NCI-H1105 treated with DMSO at 0.1 percent for 48 hours (cell line): ENCODE measurements around the gene TIPARP.

Experiments
- DNase-seq: peaks from one replicate; lab custom pipeline; 2025; lab: John Stamatoyannopoulos, UW

TIPARP gene

GRCh38 chr3:156676768-156677479 is 2.5 kb downstream of the TIPARP start:
- no peak for DNase-seq

GRCh38 chr3:156677536-156677935 is 3.1 kb downstream of the TIPARP start:
- DNase-seq = no peak

- no peak for DNase-seq
Observed at GRCh38 chr3:156678197-156678596, 3.8 kb downstream of the TIPARP start.

GRCh38 chr3:156680243-156680914 is 6.0 kb downstream of the TIPARP start:
- peak; percentile 62 for DNase-seq

- DNase-seq = peak; percentile 98
Observed at GRCh38 chr3:156681002-156681401, 6.6 kb downstream of the TIPARP start.

GRCh38 chr3:156682501-156682900 is 8.1 kb downstream of the TIPARP start:
- DNase-seq = peak; percentile 42

- no peak for DNase-seq
Observed at GRCh38 chr3:156682963-156683362, 8.6 kb downstream of the TIPARP start.

- no peak for DNase-seq
Observed at GRCh38 chr3:156685198-156685597, 10.8 kb downstream of the TIPARP start.

GRCh38 chr3:156685752-156686151 is 11.4 kb downstream of the TIPARP start:
- peak; percentile 43 for DNase-seq

GRCh38 chr3:156687023-156687422 is 12.6 kb downstream of the TIPARP start:
- DNase-seq = no peak

- peak; percentile 76 for DNase-seq
Observed at GRCh38 chr3:156688632-156689452, 14.5 kb downstream of the TIPARP start.

GRCh38 chr3:156689608-156690007 is 15.2 kb downstream of the TIPARP start:
- no peak for DNase-seq

GRCh38 chr3:156691920-156692319 is 17.5 kb downstream of the TIPARP start:
- DNase-seq = no peak

- DNase-seq = no peak
Observed at GRCh38 chr3:156693166-156693565, 18.8 kb downstream of the TIPARP start.

GRCh38 chr3:156694536-156694935 is 20.1 kb downstream of the TIPARP start:
- DNase-seq = no peak

GRCh38 chr3:156702367-156702766 is 28.0 kb downstream of the TIPARP start:
- DNase-seq = no peak

- DNase-seq = no peak
Observed at GRCh38 chr3:156704370-156705036, 30.1 kb downstream of the TIPARP start.

- DNase-seq = no peak
Observed at GRCh38 chr3:156705761-156706616, 31.6 kb downstream of the TIPARP start.

GRCh38 chr3:156707588-156707987 is 33.2 kb downstream of the TIPARP start:
- DNase-seq = no peak

GRCh38 chr3:156710429-156710828 is 36.0 kb downstream of the TIPARP start:
- no peak for DNase-seq

- no peak for DNase-seq
Observed at GRCh38 chr3:156711113-156711512, 36.7 kb downstream of the TIPARP start.
